Testis (tissue), 3 donors: ENCODE data around the gene GPR68. TPM values are rescaled to one million over a fixed set of nuclear protein-coding genes. Genes with fewer than 3 reads are reported as not detected.

ENCODE experiments used
- DNase-seq: peaks from one replicate; pipeline ENCODE4 v3.0.0-alpha.2; 2019
- H3K27ac ChIP-seq, 2 donors: fragments of 200-600 bp; sonication (generic); one replicate each; pipeline ENCODE4 v1.5.1; 2019
- H3K27me3 ChIP-seq: fragments of 200-600 bp; sonication (generic); one replicate; pipeline ENCODE4 v1.5.1; 2019
- H3K36me3 ChIP-seq: fragments of 200-600 bp; sonication (generic); one replicate; pipeline ENCODE4 v1.5.1; 2017; ENCODE audit warnings: low read depth; ENCODE audit errors: missing control alignments
- H3K4me1 ChIP-seq: fragments of 200-600 bp; sonication (generic); one replicate; pipeline ENCODE4 v1.5.1; 2019
- H3K4me3 ChIP-seq, 2 donors: fragments of 200-600 bp; sonication (generic); one replicate each; pipeline ENCODE4 v1.5.1; 2017 to 2019
- H3K9me3 ChIP-seq: fragments of 200-600 bp; sonication (generic); one replicate; pipeline ENCODE4 v1.5.1; 2017
- POLR2A ChIP-seq: fragments of 450-650 bp; IDR thresholded peaks from one replicate; pipeline ENCODE4 v1.6.1; 2017; ENCODE audit warnings: antibody characterized with exemption, mild to moderate bottlenecking, moderate library complexity
- WGBS, 2 donors: methylation state at CpG; one replicate each; pipeline ENCODE4 v1.1.5; 2018; 5-methylcytosine and 5-hydroxymethylcytosine counted together
- intact Hi-C: fragments of 100-400 bp; cut with DNase I; formaldehyde crosslinking; loops from one replicate; pipeline ENCODE4 v1.15.1; 2023; ENCODE audit warnings: low total_unique reads
- polyA plus RNA-seq: library from polyadenylated mRNA; stranded (reverse); fragments of 350-450 nt; fragmentation: Illumina TruSeq; extraction: RNeasy Lipid Tissue Mini Kit (QIAGEN cat#74804); gene quantifications from one replicate; pipeline ENCODE4 v1.2.3, GENCODE V29; 2014; ENCODE audit warnings: low read depth, low replicate concordance; ENCODE audit not compliant: insufficient read depth
- total RNA-seq, 2 donors: library from RNA; depleted of rRNA; stranded (reverse); fragments of >200 nt; gene quantifications; one replicate each; pipeline ENCODE4 v1.2.3, GENCODE V29; 2016
- TF ChIP-seq, protein P1 (sequence below), 3 experiments: fragments of 450-650 bp in 2 of 3; fragments of 200-600 bp in 1 of 3; sonication (generic) in 1 of 3; IDR thresholded peaks; one replicate each; pipeline ENCODE4 v1.5.1; 2016 to 2019; ENCODE audit warnings: antibody characterized with exemption in 3 of 3, mild to moderate bottlenecking in 2 of 3, moderate library complexity in 1 of 3

GPR68 gene
- total and polyA plus RNA-seq, 3 donors from 2014 or later = 1.1 to 3.8 (median 2.4) TPM

DNA sequence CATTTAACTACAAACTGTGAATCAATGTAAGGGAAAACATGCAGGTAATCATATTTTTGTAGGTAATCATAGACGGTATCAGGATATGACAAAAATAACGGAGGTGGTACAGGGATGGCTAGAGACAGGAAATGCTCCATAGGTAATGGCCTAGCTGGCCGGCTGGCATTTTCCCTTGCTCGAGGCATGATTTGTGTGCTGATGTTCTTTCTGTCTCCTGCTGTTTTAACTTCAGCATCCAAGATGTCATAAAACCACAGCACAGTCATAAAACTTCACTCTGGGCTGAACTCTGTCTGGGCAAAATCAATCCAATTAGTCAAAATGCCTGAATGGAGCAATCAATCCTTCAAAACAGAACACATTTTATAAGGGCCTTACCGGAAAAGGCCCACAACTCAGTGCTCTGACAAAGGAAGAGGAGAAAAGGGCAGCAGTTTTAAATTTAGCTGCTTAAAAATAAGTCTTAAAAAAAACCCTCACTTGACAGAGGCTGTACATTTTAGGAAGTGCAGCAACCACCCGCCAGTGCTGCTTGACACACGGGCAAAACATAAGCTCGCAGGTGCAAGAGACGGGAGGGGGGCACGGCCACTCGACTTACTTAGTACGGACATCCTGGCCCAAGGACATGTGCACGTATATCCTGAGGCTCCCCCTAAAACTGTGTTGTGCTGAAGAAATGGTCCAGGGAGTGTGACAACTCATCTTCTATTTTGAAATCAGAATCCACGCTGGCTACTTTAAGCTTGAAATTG lies 40.5 kb upstream of the GPR68 start:
- H3K36me3 ChIP-seq = no peaks in the 10 kb centered on the region
- TF ChIP-seq POLR2A = no peak
- TF ChIP-seq, protein P1, sequence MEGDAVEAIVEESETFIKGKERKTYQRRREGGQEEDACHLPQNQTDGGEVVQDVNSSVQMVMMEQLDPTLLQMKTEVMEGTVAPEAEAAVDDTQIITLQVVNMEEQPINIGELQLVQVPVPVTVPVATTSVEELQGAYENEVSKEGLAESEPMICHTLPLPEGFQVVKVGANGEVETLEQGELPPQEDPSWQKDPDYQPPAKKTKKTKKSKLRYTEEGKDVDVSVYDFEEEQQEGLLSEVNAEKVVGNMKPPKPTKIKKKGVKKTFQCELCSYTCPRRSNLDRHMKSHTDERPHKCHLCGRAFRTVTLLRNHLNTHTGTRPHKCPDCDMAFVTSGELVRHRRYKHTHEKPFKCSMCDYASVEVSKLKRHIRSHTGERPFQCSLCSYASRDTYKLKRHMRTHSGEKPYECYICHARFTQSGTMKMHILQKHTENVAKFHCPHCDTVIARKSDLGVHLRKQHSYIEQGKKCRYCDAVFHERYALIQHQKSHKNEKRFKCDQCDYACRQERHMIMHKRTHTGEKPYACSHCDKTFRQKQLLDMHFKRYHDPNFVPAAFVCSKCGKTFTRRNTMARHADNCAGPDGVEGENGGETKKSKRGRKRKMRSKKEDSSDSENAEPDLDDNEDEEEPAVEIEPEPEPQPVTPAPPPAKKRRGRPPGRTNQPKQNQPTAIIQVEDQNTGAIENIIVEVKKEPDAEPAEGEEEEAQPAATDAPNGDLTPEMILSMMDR (IDR thresholded peaks at IDR 0.05) = no peak
- no peak for DNase-seq
- H3K9me3 ChIP-seq = no peaks in the 10 kb centered on the region
- no peak overlapping the region for H3K4me3 ChIP-seq
- intact Hi-C loops = loop anchor here (5.0 to 10.0 kb wide), 2 partner anchors 103 to 380 kb away; no protein-coding TSS in a partner anchor
- no peaks in the 10 kb centered on the region for H3K27me3 ChIP-seq
- peaks cover 11% of the 10 kb centered on the region for H3K4me1 ChIP-seq
- no peak overlapping the region for H3K27ac ChIP-seq
- 84 to 88% methylated on average over 14 of the region's 14 CpGs for WGBS, 2 donors

DNA sequence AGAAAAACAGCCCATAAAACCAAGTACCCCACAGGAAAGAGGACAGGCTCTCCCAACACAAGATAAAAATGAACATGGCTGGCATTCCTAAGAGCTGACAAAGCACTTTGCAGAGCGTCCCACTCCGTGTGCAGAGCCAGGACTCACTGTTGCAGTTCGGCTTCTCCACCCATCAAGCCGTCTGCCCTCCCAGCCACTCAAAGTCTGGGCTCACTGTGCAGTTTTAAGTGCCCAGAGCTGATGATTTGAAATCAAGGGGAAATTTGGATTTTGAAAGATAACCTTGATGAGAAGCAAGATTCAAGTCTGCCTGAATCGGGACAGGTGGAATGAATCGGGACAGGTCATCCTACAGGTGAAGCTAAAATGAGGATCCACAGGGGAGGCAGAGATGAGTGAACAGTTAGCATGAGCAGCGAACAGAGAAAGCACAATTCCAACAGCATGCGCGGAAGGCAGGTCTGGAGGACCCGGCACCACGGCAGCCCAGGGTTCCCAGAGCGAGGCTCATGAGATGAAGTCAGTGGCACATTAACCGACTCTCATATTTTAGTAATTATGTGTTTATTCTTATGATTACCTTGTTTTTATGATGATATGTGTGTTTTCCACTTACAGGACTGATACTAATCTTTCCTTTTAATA lies 39.8 kb upstream of the GPR68 start:
- Histone ChIP-seq H3K4me3 (no peak overlapping the region), H3K27ac (no peak overlapping the region), H3K36me3 (no peaks in the 10 kb centered on the region), H3K9me3 (no peaks in the 10 kb centered on the region), H3K27me3 (no peaks in the 10 kb centered on the region), H3K4me1 (peaks cover 11% of the 10 kb centered on the region)
- intact Hi-C loops = loop anchor here (10.0 kb wide), 1 partner anchor 379 kb away; no protein-coding TSS in a partner anchor
- TF ChIP-seq POLR2A = no peak
- TF ChIP-seq, protein P1 (IDR thresholded peaks at IDR 0.05) = no peak
- DNase-seq = peak; percentile 42
- 70 to 80% methylated on average over 13 of the region's 13 CpGs for WGBS, 2 donors

GRCh38 chr14:91283666-91284065 lies 39.2 kb upstream of the GPR68 start:
- intact Hi-C loops = loop anchor here (10.0 kb wide), 1 partner anchor 379 kb away; no protein-coding TSS in a partner anchor
- Histone ChIP-seq H3K27ac (no peak overlapping the region), H3K4me3 (no peak overlapping the region), H3K27me3 (no peaks in the 10 kb centered on the region), H3K4me1 (peaks cover 11% of the 10 kb centered on the region), H3K36me3 (no peaks in the 10 kb centered on the region), H3K9me3 (no peaks in the 10 kb centered on the region)
- WGBS, 2 donors = 82 to 89% methylated on average over 4 of the region's 4 CpGs
- TF ChIP-seq POLR2A = no peak
- TF ChIP-seq, protein P1 (IDR thresholded peaks at IDR 0.05) = no peak
- no peak for DNase-seq

DNA sequence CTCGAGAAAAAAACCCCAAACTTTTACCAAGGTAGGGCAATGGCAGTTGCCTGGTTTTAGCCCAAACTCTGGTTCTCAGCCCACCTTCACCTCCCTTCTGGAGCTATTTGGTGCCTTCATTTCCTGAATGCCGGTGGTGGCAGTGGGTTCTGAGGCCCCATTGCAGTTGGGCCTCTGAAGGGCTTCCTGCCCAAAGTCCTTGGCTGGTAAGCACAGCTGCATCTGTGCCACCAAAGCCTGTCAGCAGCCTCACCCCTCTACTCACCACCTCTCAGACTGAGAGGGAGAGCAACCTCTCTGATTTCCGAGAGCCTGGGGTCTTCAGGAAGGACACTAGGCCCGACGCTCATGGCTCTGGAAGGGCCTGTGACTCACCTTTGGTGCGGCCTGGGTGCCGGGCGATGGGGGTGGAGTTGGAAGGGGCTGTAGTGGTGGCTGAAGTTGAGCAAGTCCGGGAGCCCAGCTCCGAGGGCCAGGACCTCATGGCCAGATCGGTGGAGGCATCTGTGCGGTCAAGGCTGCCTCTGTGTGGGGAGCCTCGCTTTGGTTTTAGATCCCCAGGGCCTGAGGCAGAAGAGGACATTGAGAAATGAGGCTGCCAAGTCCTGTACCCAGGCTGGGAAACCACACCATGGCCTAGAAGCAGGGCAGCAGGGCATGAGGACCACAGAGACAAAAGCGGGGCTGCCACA lies 38.6 kb upstream of the GPR68 start:
- no peaks in the 10 kb centered on the region for H3K9me3 ChIP-seq
- no peaks in the 10 kb centered on the region for H3K36me3 ChIP-seq
- no peak for DNase-seq
- peaks cover 13% of the 10 kb centered on the region for H3K4me1 ChIP-seq
- 84 to 90% methylated on average over 14 of the region's 14 CpGs for WGBS, 2 donors
- H3K4me3 ChIP-seq = no peak overlapping the region
- H3K27me3 ChIP-seq = no peaks in the 10 kb centered on the region
- intact Hi-C loops = loop anchor here (10.0 kb wide), 1 partner anchor 378 kb away; no protein-coding TSS in a partner anchor
- TF ChIP-seq, protein P1 (IDR thresholded peaks at IDR 0.05) = no peak
- no peak for TF ChIP-seq POLR2A
- H3K27ac ChIP-seq = no peak overlapping the region
